Uterus (tissue), 4 donors: ENCODE data around the gene PPP1R7. TPM values are rescaled to one million over a fixed set of nuclear protein-coding genes. Genes with fewer than 3 reads are reported as not detected.

Experiments
- DNase-seq, 2 donors: peaks; one replicate each; pipeline ENCODE4 v3.0.0-alpha.2; 2019 to 2020
- H3K27ac ChIP-seq, 2 donors: fragments of 200-600 bp; sonication (generic); 1 replicate in 1 of 2; 2 replicates in 1 of 2; pipeline ENCODE4 v1.5.1; 2016 to 2018
- H3K27me3 ChIP-seq, 2 donors: fragments of 200-600 bp; sonication (generic); one replicate each; pipeline ENCODE4 v1.5.1; 2018 to 2019; ENCODE audit warnings: control low read depth in 1 of 2
- H3K36me3 ChIP-seq, 2 donors: fragments of 200-600 bp; sonication (generic); one replicate each; pipeline ENCODE4 v1.5.1; 2019; ENCODE audit warnings: control low read depth in 1 of 2
- H3K4me1 ChIP-seq, 2 donors: fragments of 200-600 bp; sonication (generic); one replicate each; pipeline ENCODE4 v1.5.1; 2018 to 2019; ENCODE audit warnings: control low read depth in 1 of 2
- H3K4me3 ChIP-seq, 2 donors: fragments of 200-600 bp; sonication (generic); 1 replicate in 1 of 2; 2 replicates in 1 of 2; pipeline ENCODE4 v1.5.1; 2018 to 2019; ENCODE audit warnings: mild to moderate bottlenecking in 1 of 2
- H3K9me3 ChIP-seq, 2 donors: fragments of 200-600 bp; sonication (generic); one replicate each; pipeline ENCODE4 v1.5.1; 2019; ENCODE audit warnings: control low read depth in 1 of 2
- CTCF ChIP-seq, 4 experiments: fragments of 200-600 bp in 2 of 4; fragments of 450-650 bp in 2 of 4; sonication (generic) in 2 of 4; IDR thresholded peaks; one replicate each; pipeline ENCODE4 v1.5.1; 2016 to 2019; ENCODE audit warnings: antibody characterized with exemption in 4 of 4, mild to moderate bottlenecking in 2 of 4, moderate library complexity in 1 of 4
- POLR2A ChIP-seq, 2 donors: fragments of 450-650 bp; IDR thresholded peaks; one replicate each; pipeline ENCODE4 v1.6.1; 2016; ENCODE audit warnings: antibody characterized with exemption in 2 of 2, mild to moderate bottlenecking in 1 of 2, moderate library complexity in 1 of 2
- intact Hi-C: fragments of 100-400 bp; cut with DNase I; formaldehyde crosslinking; loops from one replicate; pipeline ENCODE4 v1.15.1; 2023; ENCODE audit warnings: low total_unique reads
- total RNA-seq, 4 donors: library from RNA; depleted of rRNA in 3 of 4; stranded (reverse); fragments of >200 nt in 3 of 4; gene quantifications; one replicate each; pipeline versions ENCODE4 v1.1.0 to v1.2.4, GENCODE V29; 2014 to 2023
- donor health status: DM: yes; HTN: yes; CAD: no.

Gene PPP1R7
- total RNA-seq, 4 donors from 2014 or later: 8.5 to 43.6 (median 30.0) TPM

DNA sequence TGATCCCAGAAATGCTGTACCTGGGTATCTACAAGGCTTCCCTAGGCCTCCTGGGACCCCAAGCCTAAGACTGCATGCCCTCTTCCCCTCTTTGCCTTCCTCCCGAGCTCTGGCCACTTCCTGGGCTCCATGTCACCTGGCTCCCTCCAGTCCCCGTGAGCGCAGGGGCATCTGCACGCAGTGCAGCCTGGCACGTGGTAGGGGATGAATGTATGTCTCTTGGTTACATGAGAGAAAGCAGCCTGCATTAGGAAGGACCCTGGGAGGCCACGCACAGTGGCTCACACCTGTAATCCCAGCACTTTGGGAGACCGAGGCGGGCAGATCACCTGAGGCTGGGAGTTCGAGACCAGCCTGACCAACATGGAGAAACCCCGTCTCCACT lies 16.8 kb upstream of the PPP1R7 start:
- no peaks in the 10 kb centered on the region for H3K4me1 ChIP-seq
- TF ChIP-seq POLR2A (IDR thresholded peaks at IDR 0.05) (no peak), CTCF (IDR thresholded peaks at IDR 0.05) (no peak)
- intact Hi-C loops: no loop called here
- no peak for DNase-seq
- H3K27me3 ChIP-seq: no peaks in the 10 kb centered on the region
- H3K27ac ChIP-seq: no peak overlapping the region
- H3K9me3 ChIP-seq: no peaks in the 10 kb centered on the region
- H3K36me3 ChIP-seq: no peaks in the 10 kb centered on the region
- H3K4me3 ChIP-seq: no peak overlapping the region

DNA sequence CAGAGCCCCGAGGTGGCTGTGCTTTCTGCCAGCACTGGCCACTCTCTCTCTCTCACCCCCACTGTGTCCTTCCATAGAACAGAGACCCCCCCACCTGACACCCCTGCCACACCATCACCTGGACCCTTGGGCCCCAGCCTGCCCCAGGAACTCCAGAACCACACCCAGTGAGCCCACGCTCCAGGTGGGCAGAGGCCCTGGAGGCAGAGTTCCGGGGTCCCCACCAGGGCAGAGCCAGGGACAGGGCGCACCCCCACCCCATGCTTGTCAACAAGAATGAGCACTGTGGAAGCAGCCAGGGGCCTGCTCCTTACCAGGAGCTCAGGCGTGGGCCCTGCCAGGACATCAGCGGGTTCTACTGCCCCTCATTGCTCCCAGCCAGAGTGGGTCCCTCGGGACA lies 15.6 kb upstream of the PPP1R7 start:
- Histone ChIP-seq H3K27ac (no peak overlapping the region), H3K9me3 (no peaks in the 10 kb centered on the region), H3K4me3 (no peak overlapping the region), H3K4me1 (no peaks in the 10 kb centered on the region), H3K36me3 (no peaks in the 10 kb centered on the region), H3K27me3 (no peaks in the 10 kb centered on the region)
- intact Hi-C loops: no loop called here
- DNase-seq: no peak
- TF ChIP-seq CTCF (IDR thresholded peaks at IDR 0.05): no peak
- no peak for TF ChIP-seq POLR2A (IDR thresholded peaks at IDR 0.05)

DNA sequence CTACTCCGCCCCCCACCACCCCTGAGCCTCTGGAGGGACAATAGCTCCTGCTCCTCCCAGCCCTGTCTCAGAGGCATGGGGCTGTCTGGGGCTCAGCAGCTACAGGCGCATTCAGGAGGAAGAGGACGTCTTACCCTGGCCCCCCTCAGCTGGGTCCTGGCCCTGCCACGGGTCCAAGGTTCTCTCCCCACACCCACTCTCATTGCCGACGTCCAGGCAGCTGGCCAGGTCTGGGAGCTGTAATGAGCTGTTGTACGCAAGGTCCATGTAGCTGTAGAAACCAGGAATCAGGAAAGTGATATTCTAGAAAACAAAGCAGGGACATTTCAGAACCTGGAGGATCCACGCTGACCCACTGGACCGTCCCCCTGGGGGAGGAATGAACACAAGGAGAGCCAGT lies 14.5 kb upstream of the PPP1R7 start:
- Histone ChIP-seq H3K27me3 (no peaks in the 10 kb centered on the region), H3K4me1 (no peaks in the 10 kb centered on the region), H3K27ac (no peak overlapping the region), H3K9me3 (no peaks in the 10 kb centered on the region), H3K36me3 (no peaks in the 10 kb centered on the region), H3K4me3 (no peak overlapping the region)
- DNase-seq: no peak
- intact Hi-C loops: no loop called here
- TF ChIP-seq CTCF (IDR thresholded peaks at IDR 0.05): no peak
- TF ChIP-seq POLR2A (IDR thresholded peaks at IDR 0.05): no peak

- no peaks in the 10 kb centered on the region for H3K4me1 ChIP-seq
- TF ChIP-seq CTCF (IDR thresholded peaks at IDR 0.05) (no peak), POLR2A (IDR thresholded peaks at IDR 0.05) (no peak)
- no peak for DNase-seq
- H3K27ac ChIP-seq: no peak overlapping the region
- intact Hi-C loops: no loop called here
- no peak overlapping the region for H3K4me3 ChIP-seq
- no peaks in the 10 kb centered on the region for H3K36me3 ChIP-seq
- H3K27me3 ChIP-seq: no peaks in the 10 kb centered on the region
- H3K9me3 ChIP-seq: no peaks in the 10 kb centered on the region
Measured at GRCh38 chr2:241136191-241136590, 14.1 kb upstream of the PPP1R7 start.

GRCh38 chr2:241136661-241137260 lies 13.5 kb upstream of the PPP1R7 start:
- TF ChIP-seq CTCF (IDR thresholded peaks at IDR 0.05) (no peak), POLR2A (IDR thresholded peaks at IDR 0.05) (no peak)
- DNase-seq: no peak
- Histone ChIP-seq H3K27ac (no peak overlapping the region), H3K9me3 (no peaks in the 10 kb centered on the region), H3K4me3 (no peak overlapping the region), H3K4me1 (no peaks in the 10 kb centered on the region), H3K27me3 (no peaks in the 10 kb centered on the region), H3K36me3 (no peaks in the 10 kb centered on the region)
- intact Hi-C loops: no loop called here
